HepG2 (cell line): ENCODE measurements around the gene MRPL27. TPM values are rescaled to one million over a fixed set of nuclear protein-coding genes. Genes with fewer than 3 reads are reported as not detected.

Experiments
- AFF4 ChIP-seq: sonication (generic); formaldehyde crosslinking; IDR thresholded peaks from 2 replicates; pipeline ENCODE4 v1.4.0; 2020; ENCODE audit warnings: missing genetic modification reagents
- MAFF ChIP-seq: IDR thresholded peaks from 2 replicates; pipeline ENCODE4 v1.6.1; 2011; ENCODE audit warnings: low read depth, low read length, improper control_type of control experiment
- NFRKB ChIP-seq: fragments of 450-650 bp; IDR thresholded peaks from 2 replicates; pipeline ENCODE4 v1.6.1; 2017
- POLR2A ChIP-seq, 2 experiments: IDR thresholded peaks; 2 replicates each; pipeline ENCODE4 v1.6.1; 2011; ENCODE audit warnings: low read depth in 2 of 2, low read length in 2 of 2, mild to moderate bottlenecking in 1 of 2, moderate library complexity in 1 of 2; ENCODE audit not compliant: insufficient read depth in 1 of 2
- ZBTB38 ChIP-seq: sonication (generic); formaldehyde crosslinking; IDR thresholded peaks from 2 replicates; pipeline ENCODE4 v1.5.1; 2020; ENCODE audit warnings: mild to moderate bottlenecking, missing genetic modification reagents
- ZGPAT ChIP-seq: IDR thresholded peaks from 2 replicates; pipeline ENCODE4 v1.6.1; 2016; ENCODE audit warnings: mild to moderate bottlenecking
- ZNF296 ChIP-seq: sonication (generic); formaldehyde crosslinking; conservative IDR thresholded peaks from 2 replicates; pipeline ENCODE4 v1.5.0; 2020; ENCODE audit warnings: mild to moderate bottlenecking, missing genetic modification reagents
- ZNF333 ChIP-seq: sonication (generic); formaldehyde crosslinking; IDR thresholded peaks from 2 replicates; pipeline ENCODE4 v1.4.0; 2020; ENCODE audit warnings: mild to moderate bottlenecking, missing genetic modification reagents, borderline replicate concordance
- ZNF569 ChIP-seq: sonication (generic); formaldehyde crosslinking; IDR thresholded peaks from 2 replicates; pipeline ENCODE4 v1.5.0; 2020; ENCODE audit warnings: mild to moderate bottlenecking, missing genetic modification reagents, moderate library complexity, borderline replicate concordance
- ZNF605 ChIP-seq: sonication (generic); formaldehyde crosslinking; IDR thresholded peaks from 2 replicates; pipeline ENCODE4 v1.8.0; 2022; ENCODE audit warnings: mild to moderate bottlenecking, missing genetic modification reagents
- ZNF646 ChIP-seq: sonication (generic); formaldehyde crosslinking; IDR thresholded peaks from 2 replicates; pipeline ENCODE4 v1.9.0; 2021; ENCODE audit warnings: mild to moderate bottlenecking, missing genetic modification reagents
- ZNF678 ChIP-seq: sonication (generic); formaldehyde crosslinking; IDR thresholded peaks from 2 replicates; pipeline ENCODE4 v1.4.0; 2020; ENCODE audit warnings: mild to moderate bottlenecking, missing genetic modification reagents
- ZNF775 ChIP-seq: sonication (generic); formaldehyde crosslinking; IDR thresholded peaks from 2 replicates; pipeline ENCODE4 v1.4.0; 2020; ENCODE audit warnings: missing genetic modification reagents, mild to moderate bottlenecking, moderate library complexity, borderline replicate concordance
- ZNF816 ChIP-seq: sonication (generic); formaldehyde crosslinking; IDR thresholded peaks from 2 replicates; pipeline ENCODE4 v1.8.0; 2022; ENCODE audit warnings: missing genetic modification reagents, mild to moderate bottlenecking, borderline replicate concordance
- ZNF850 ChIP-seq: sonication (generic); formaldehyde crosslinking; conservative IDR thresholded peaks from 2 replicates; pipeline ENCODE4 v1.9.0; 2021; ENCODE audit warnings: mild to moderate bottlenecking, missing genetic modification reagents
- polyA plus RNA-seq, 8 experiments: library from polyadenylated mRNA; depleted of rRNA in 3 of 8; stranded (reverse) in 7 of 8; unstranded in 1 of 8; fragments of >200 nt; fragmentation: Illumina TruSeq in 4 of 8; extraction: Trizol in 4 of 8; gene quantifications; 2 replicates each; pipeline versions ENCODE4 v1.2.1 to v1.2.3, GENCODE V29; 2011 to 2016; ENCODE audit warnings: low read depth in 4 of 8, missing spikeins in 1 of 8, mixed read lengths in 1 of 8; ENCODE audit not compliant: insufficient read depth in 1 of 8
- total RNA-seq, 5 experiments: library from RNA; depleted of rRNA; stranded (reverse); fragments of >200 nt; fragmentation: Illumina TruSeq; extraction: Trizol; gene quantifications; 2 replicates each; pipeline ENCODE4 v1.2.3, GENCODE V29; 2016; ENCODE audit warnings: low read depth in 1 of 5

The MRPL27 gene
- total and polyA plus RNA-seq, 2 of the 13 experiments (the other 11 are each of a cell fraction or from before 2014, with no cell fraction given) = 137 to 217 TPM

- peak; percentile 50; the same call in 1 of the 2 replicates for TF ChIP-seq ZNF646 (CRISPR knock-in tag)
- peak; percentile 95 for TF ChIP-seq ZNF605 (CRISPR knock-in tag)
- TF ChIP-seq POLR2A (IDR thresholded peaks at IDR 0.05; ENCODE audit: insufficient read depth in 1 of 2, low read depth in 2 of 2, low read length in 2 of 2) = peak; percentile 64 to 98; a peak in 3 of 4 replicates
- no peak for TF ChIP-seq ZNF569
- TF ChIP-seq NFRKB = no peak
- TF ChIP-seq ZNF775 (CRISPR knock-in tag) = no peak
- no peak for TF ChIP-seq ZNF678 (CRISPR knock-in tag)
- no peak; the same call in 1 of the 2 replicates for TF ChIP-seq ZNF333
- TF ChIP-seq MAFF = no peak
- TF ChIP-seq ZNF816 (CRISPR knock-in tag) = no peak
- TF ChIP-seq ZBTB38 (CRISPR knock-in tag) = 0 out of 2 replicates have a peak, but pooled peaks have one; percentile 27
- no peak for TF ChIP-seq ZNF850 (CRISPR knock-in tag)
- 0 out of 2 replicates have a peak, but pooled peaks have one; percentile 60 for TF ChIP-seq ZNF296
- no peak for TF ChIP-seq AFF4 (CRISPR knock-in tag)
- no peak; the same call in 1 of the 2 replicates for TF ChIP-seq ZGPAT
These were observed 27.3 kb downstream of the MRPL27 start, which contains the start of gene XYLT2 (continued) for GRCh38 chr17:50345432-50346312.
